Measurements from ENCODE around the gene TK1.

DNA sequence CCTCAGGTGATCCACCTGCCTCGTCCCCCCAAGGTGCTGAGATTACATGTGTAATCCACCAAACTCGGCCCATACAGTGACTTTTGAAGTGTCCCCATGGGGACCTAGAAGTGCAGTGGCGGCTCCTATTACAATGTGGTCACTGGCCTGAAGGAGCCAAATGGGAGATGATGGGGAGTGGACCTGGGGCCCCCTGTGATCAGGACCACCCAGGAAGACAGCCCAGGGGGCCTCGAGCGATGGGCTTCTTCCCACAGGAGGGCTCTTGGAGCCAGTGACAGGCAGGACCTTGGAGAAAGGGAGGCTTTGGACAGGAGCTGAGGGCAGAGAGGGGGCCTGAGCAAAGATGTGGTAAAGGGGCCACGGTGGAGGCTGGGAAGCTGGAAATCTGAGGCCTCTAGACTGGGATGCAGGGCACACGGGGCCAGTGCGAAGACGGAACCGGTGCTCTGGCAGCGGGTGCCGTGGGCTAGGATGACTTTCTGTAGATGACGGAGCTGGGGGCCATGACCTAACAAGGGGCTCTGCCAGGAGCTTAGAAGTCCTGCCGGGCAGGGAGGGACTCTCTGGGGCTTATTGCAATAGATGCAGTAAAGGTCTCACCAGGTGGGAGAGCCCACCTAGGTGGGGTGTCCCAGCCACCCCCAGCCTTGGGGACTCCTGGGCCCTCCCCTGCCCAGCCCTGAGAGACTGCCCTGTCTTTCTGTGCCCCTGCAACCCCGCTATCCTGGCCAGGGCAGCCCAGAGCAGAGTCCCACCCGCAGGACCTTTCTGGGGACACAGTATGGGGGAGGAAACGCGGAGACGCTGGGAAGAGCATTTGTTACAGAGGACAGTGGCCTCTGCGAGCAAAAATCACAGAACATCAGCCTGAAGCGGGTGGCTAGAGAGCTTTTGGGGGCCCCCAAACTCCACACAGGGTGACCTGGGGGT lies 43.4 kb downstream of the TK1 start:
- TF ChIP-seq, protein P1, sequence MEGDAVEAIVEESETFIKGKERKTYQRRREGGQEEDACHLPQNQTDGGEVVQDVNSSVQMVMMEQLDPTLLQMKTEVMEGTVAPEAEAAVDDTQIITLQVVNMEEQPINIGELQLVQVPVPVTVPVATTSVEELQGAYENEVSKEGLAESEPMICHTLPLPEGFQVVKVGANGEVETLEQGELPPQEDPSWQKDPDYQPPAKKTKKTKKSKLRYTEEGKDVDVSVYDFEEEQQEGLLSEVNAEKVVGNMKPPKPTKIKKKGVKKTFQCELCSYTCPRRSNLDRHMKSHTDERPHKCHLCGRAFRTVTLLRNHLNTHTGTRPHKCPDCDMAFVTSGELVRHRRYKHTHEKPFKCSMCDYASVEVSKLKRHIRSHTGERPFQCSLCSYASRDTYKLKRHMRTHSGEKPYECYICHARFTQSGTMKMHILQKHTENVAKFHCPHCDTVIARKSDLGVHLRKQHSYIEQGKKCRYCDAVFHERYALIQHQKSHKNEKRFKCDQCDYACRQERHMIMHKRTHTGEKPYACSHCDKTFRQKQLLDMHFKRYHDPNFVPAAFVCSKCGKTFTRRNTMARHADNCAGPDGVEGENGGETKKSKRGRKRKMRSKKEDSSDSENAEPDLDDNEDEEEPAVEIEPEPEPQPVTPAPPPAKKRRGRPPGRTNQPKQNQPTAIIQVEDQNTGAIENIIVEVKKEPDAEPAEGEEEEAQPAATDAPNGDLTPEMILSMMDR (IDR thresholded peaks at IDR 0.05; ENCODE audit: insufficient read depth, low read length), result no peak
- no peak for TF ChIP-seq GABPA (IDR thresholded peaks at IDR 0.05; ENCODE audit: low read depth)
